CMK (cell line): ENCODE data around the gene CRKL.
"Not testable (repeated sequence)": the region's sequence is repeated elsewhere in the genome, so short reads cannot be mapped to it uniquely, and the experiment has no call there.

ENCODE experiments used
- DNase-seq: peaks from one replicate; pipeline ENCODE4 v3.0.0-alpha.2; 2010; ENCODE audit warnings: low read depth

CRKL gene

GRCh38 chr22:20901093-20902033 is 15.8 kb upstream of the CRKL start:
- DNase-seq = not testable (repeated sequence)

DNA sequence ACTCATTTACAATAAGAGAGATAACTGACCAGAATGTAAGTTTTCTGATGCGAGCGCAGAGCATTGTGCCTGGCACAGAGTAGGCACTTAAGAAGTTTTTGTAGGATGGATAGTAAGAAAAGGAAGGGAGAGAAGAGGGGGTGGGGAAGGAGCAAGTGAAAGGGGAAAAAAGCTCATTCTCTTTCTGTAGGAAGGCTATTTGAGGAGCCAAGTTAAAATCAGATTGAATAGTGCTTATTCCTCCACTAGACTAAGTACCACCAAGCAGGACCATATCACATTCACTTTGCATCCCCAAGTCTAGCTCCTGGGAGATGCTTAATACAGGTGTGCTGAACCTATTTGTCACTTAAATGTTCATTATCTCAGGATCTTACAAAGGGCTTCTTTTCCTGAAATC is 14.1 kb upstream of the CRKL start:
- no peak for DNase-seq

DNA sequence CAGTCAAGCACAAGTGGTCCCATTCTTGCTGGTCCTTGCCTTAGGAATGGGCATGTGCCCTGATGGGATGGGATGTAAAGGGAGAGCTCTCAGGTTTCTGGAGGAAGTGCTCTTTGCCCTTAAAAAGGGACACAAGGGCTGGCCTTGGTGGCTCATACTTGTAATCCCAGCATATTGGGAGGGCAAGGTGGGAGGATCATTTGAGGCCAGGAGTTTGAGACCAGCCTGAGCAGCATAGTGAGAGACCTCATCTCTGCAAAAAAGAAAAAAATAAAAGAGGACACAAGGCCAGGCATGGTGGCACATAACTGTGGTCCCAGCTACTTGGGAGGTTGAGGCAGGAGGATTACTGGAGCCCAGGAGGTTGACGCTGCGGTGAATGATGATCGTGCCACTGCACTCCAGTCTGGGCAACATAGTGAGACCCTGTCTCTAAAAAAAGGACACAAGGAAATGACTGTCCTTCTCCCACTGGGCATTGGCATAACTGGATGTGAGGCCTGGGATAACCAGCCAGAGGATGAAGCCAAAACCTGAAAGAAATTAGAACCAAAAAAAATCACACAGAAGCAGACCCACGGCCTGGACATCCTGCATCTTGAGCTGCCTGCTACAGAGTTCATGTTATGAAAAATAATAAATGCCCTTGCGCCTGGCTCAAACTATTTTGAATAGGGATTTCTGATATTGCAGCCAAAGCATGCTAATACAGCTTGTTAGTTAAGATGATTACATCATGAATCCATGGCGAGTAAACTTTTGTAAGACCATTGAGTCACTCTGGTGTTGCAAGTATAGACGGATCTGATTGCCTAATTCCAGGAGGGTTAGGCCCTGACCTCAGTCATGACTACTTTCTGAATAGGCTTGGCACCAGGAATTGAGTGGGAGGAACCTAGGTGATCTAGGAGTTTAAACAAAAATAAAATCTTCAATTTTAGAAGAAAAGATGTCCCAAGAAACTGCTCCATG is 12.9 kb upstream of the CRKL start:
- no peak for DNase-seq

DNA sequence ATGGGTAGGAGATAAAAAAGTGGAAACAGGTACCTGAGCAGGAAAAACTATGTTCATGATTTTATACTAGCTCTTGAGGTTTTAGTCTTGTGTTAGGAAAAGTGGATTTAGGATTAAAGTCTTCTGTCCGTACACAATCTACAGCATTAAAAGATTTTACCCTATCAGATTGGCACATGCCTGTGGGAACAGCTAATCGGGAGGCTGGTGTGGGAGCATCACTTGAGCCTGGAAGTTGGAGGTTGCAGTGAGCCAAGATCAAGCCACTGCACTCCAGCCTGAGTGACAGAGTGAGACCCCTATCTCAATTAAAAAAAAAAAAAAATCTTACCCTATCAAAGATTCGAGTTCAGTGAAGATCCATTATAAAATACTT is 12.2 kb upstream of the CRKL start:
- DNase-seq = no peak

GRCh38 chr22:20905415-20906386 is 11.5 kb upstream of the CRKL start:
- DNase-seq = no peak

DNA sequence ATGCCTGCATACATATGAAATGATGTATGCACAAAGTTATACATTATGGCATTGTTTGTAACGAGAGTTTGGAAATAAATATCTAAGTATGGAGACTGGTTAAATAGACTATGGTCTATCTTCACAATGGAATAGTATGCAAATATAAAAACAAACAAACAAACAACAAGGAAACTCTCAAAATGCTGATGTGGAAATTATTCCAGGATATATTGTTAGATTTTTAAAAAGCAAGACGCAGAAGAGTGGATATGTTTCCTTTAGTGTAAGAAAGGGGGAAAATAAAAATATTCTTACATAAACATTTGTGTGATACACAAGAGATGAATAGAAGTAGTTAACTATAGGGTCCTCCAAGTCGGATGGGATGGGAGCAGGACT is 10.8 kb upstream of the CRKL start:
- DNase-seq = no peak

GRCh38 chr22:20908717-20909116 is 8.5 kb upstream of the CRKL start:
- DNase-seq = not testable (repeated sequence)

- no peak for DNase-seq
Observed at GRCh38 chr22:20909543-20910303, 7.5 kb upstream of the CRKL start.

DNA sequence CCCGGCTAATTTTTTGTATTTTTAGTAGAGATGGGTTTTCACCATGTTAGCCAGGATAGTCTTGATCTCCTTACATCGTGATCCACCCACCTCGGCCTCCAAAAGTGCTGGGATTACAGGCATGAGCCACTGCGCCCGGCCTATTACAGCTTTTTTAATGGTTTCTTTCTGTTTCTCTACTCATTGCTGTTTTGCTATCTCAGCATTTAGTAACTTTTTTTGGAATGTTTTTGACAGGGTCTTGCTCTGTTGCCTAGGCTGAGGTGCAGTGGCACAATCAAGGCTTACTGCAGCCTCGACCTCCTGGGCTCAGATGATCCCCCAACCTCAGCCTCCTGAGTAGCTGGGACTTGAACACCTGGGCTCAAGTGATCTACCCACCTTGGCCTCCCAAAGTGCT is 4.7 kb upstream of the CRKL start:
- no peak for DNase-seq

DNA sequence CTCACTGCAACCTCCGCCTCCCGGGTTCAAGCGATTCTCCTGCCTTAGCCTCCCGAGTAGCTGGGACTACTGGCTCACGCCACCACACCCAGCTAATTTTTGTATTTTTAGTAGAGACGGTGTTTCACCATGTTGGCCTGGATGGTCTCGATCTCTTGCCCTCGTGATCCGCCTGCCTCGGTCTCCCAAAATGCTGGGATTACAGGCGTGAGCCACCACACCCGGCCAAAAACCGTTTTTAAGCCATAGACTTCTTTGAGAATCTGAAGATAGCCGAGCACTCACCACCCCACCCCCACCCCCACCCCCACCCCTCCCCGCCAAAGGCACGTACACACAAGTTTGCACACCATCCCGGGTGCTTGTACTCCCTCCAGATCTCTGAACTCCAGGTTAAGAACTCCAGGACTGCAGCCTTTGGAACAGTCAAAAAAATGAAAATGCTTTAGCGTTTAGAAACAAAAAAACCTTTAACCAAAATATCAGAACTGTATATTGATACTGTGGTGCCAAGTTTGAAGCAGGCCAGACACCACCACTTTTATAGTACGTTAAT is 1.5 kb downstream of the CRKL start:
- no peak for DNase-seq

GRCh38 chr22:20919718-20920117 is 2.5 kb downstream of the CRKL start:
- DNase-seq = no peak

DNA sequence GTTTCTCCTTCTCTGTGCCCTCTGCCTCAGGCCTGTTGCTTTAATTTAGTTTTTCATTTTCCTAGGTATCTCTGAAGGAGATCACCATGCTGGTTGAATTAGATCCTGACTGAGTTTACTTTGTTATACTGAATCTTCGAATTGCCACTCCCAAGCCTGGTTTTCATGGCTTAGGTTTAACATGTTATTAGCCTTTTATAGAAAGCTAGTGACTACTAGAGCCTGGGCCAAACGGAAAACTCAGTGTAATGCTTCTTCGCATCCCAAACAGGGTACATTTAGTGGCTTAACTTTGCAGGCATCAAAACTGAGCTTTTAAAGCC is 3.6 kb downstream of the CRKL start:
- no peak for DNase-seq

- DNase-seq = no peak
Observed at GRCh38 chr22:20922141-20922751, 5.0 kb downstream of the CRKL start.

GRCh38 chr22:20926243-20926642 is 9.0 kb downstream of the CRKL start:
- no peak for DNase-seq

- no peak for DNase-seq
Observed at GRCh38 chr22:20927940-20928572, 10.8 kb downstream of the CRKL start.

DNA sequence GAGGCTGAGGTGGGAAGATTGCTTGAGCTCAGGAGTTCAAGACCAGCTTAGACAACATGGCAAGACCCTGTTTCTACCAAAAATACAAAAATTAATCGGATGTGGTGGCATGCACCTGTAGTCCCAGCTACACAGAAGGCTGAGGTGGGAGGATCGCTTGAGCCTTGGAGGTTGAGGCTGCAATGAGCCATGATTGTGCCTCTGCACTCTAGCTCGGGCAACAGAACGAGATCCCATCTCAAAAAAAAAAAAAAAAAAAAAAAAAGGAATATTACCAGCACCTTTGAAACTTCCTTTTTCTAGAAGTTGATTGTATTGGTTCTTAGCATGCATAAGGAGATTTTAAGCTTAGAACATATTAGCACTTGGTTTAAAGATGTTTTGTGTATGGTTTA is 11.4 kb downstream of the CRKL start:
- no peak for DNase-seq

GRCh38 chr22:20930004-20930403 is 12.8 kb downstream of the CRKL start:
- DNase-seq = no peak

DNA sequence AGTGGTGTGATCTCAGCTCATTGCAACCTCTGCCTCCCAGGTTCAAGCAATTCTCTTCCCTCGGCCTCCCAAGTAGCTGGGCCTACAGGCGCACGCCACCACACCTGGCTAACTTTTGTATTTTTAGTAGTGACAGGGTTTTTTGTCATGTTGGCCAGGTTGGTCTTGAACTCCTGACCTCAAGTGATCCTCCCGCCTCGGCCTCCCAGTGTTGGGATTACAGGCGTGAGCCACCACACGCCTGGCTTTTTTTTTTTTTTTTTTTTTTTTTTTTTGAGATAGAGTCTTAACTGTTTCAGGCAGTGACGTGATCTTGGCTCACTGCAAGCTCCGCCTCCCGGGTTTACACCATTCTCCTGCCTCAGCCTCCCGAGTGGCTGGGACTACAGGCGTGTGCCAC is 13.2 kb downstream of the CRKL start:
- not testable (repeated sequence) for DNase-seq

GRCh38 chr22:20931126-20931654 is 14.0 kb downstream of the CRKL start:
- DNase-seq = no peak

- no peak for DNase-seq
Observed at GRCh38 chr22:20933910-20934309, 16.7 kb downstream of the CRKL start.
